Psoas muscle (tissue), 8 donors: Measurements from ENCODE around the gene UBP1. TPM values are rescaled to one million over a fixed set of nuclear protein-coding genes. Genes with fewer than 3 reads are reported as not detected.
A peak's percentile ranks its signal among the peaks of the same experiment; 100 is the strongest.

Experiments
- ATAC-seq, 4 donors: fragments of 200-7000 bp; cut with Tn5 transposase; one replicate each; pipeline ENCODE4 v1.9.1; 2020; ENCODE audit warnings: moderate library complexity in 3 of 4, mild to moderate bottlenecking in 2 of 4
- DNase-seq, 2 donors: peaks; one replicate each; pipeline ENCODE4 v3.0.0-alpha.2; 2020
- H3K27ac ChIP-seq: fragments of 200-600 bp; one replicate; pipeline ENCODE4 v1.8.0; 2022
- H3K27me3 ChIP-seq, 3 donors: fragments of 200-600 bp in 1 of 3; one replicate each; pipeline versions ENCODE4 v1.6.1 to v1.8.0; 2013 to 2022; ENCODE audit warnings: low read length in 2 of 3, mild to moderate bottlenecking in 2 of 3, moderate library complexity in 1 of 3; ENCODE audit not compliant: insufficient read depth in 3 of 3
- H3K36me3 ChIP-seq, 2 donors: fragments of 200-600 bp in 1 of 2; one replicate each; pipeline versions ENCODE4 v1.6.1 to v1.8.0; 2013 to 2022; ENCODE audit warnings: low read depth in 1 of 2, mild to moderate bottlenecking in 1 of 2, moderate library complexity in 1 of 2; ENCODE audit not compliant: insufficient read depth in 1 of 2
- H3K4me1 ChIP-seq: fragments of 200-600 bp; one replicate; pipeline ENCODE4 v1.8.0; 2022
- H3K4me3 ChIP-seq: fragments of 200-600 bp; one replicate; pipeline ENCODE4 v1.8.0; 2022; ENCODE audit warnings: mild to moderate bottlenecking
- H3K9me3 ChIP-seq: fragments of 200-600 bp; one replicate; pipeline ENCODE4 v1.8.0; 2022
- WGBS, 3 donors: extraction: QIAGEN DNeasy Blood & Tissue Kit; methylation state at CpG; one replicate each; pipeline versions ENCODE4 v1.1.6 to v1.1.7; 2013; 5-methylcytosine and 5-hydroxymethylcytosine counted together
- intact Hi-C, 2 donors: fragments of 100-400 bp; cut with DNase I; formaldehyde crosslinking; loops; one replicate each; pipeline versions ENCODE4 v1.11.0 to v1.14.2; 2022
- polyA plus RNA-seq, 3 donors: library from polyadenylated mRNA; stranded (reverse); fragments of 200-250 nt; gene quantifications; one replicate each; pipeline ENCODE4 v1.2.3, GENCODE V29; 2013
- total RNA-seq, 4 donors: library from RNA; stranded (reverse); fragmentation: NEBNext Ultra II Directional in 2 of 4; extraction: Animal tissue kit (Norgen Biotek cat#: 25700) in 2 of 4; gene quantifications; one replicate each; pipeline versions ENCODE4 v1.2.1 to v1.2.4, GENCODE V29; 2021 to 2023
- TF ChIP-seq, protein P1 (sequence below): fragments of 200-600 bp; IDR thresholded peaks from one replicate; pipeline ENCODE4 v1.8.0; 2022; ENCODE audit warnings: antibody characterized with exemption
- donor health status: healthy with polysubstance abuse.
- donor health status: DM: no; HTN: no; CAD: no; lungs with moderate emphysema.
- donor health status: Bipolar disorder and iron deficiency.
- donor health status: healthy.
- donor health status: DM: yes; HTN: yes; CAD: no.
- donor health status: DM: no; HTN: no; CAD: no.
- donor health status: DM: no; HTN: no; CAD: no.
- donor health status: DM: yes; HTN: yes; CAD: no.

Gene UBP1
- total and polyA plus RNA-seq, 7 donors, result 12.6 to 44.1 (median 24.8) TPM

DNA sequence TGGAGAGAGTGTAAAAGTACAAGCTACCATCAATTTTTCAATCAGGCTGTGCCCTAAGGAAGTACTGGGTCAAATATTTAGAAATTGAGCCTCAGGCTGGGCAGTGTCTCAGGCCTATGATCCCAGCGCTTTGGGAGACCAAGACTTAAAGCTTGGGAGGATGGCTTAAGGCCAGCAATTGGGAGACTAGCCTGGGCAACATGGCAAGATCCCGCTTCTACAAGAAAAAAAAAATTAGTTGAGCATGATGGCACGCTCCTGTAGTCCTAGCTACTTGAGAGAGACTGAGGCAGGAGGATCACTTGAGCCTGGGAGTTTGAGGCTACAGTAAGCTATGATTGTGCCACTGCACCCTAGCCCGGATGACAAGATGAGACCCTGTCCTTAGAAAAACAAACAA lies 2.0 kb upstream of the UBP1 start:
- DNase-seq, result no peak
- no peaks in the 10 kb centered on the region for H3K9me3 ChIP-seq
- peaks cover 24% of the 10 kb centered on the region for H3K4me1 ChIP-seq
- intact Hi-C loops, result loop anchor here in 1 of 2 donors (5.0 kb wide), 1 partner anchor 360 kb away; no protein-coding TSS in a partner anchor
- no peaks in the 10 kb centered on the region for H3K36me3 ChIP-seq
- no peak overlapping the region for H3K4me3 ChIP-seq
- 85 to 99% (median 86%) methylated on average over 4 of the region's 4 CpGs for WGBS, 3 donors
- H3K27ac ChIP-seq, result peak overlapping the region; percentile 92
- TF ChIP-seq, protein P1, sequence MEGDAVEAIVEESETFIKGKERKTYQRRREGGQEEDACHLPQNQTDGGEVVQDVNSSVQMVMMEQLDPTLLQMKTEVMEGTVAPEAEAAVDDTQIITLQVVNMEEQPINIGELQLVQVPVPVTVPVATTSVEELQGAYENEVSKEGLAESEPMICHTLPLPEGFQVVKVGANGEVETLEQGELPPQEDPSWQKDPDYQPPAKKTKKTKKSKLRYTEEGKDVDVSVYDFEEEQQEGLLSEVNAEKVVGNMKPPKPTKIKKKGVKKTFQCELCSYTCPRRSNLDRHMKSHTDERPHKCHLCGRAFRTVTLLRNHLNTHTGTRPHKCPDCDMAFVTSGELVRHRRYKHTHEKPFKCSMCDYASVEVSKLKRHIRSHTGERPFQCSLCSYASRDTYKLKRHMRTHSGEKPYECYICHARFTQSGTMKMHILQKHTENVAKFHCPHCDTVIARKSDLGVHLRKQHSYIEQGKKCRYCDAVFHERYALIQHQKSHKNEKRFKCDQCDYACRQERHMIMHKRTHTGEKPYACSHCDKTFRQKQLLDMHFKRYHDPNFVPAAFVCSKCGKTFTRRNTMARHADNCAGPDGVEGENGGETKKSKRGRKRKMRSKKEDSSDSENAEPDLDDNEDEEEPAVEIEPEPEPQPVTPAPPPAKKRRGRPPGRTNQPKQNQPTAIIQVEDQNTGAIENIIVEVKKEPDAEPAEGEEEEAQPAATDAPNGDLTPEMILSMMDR, result no peak
- ATAC-seq, result no peak
- no peaks in the 10 kb centered on the region for H3K27me3 ChIP-seq

DNA sequence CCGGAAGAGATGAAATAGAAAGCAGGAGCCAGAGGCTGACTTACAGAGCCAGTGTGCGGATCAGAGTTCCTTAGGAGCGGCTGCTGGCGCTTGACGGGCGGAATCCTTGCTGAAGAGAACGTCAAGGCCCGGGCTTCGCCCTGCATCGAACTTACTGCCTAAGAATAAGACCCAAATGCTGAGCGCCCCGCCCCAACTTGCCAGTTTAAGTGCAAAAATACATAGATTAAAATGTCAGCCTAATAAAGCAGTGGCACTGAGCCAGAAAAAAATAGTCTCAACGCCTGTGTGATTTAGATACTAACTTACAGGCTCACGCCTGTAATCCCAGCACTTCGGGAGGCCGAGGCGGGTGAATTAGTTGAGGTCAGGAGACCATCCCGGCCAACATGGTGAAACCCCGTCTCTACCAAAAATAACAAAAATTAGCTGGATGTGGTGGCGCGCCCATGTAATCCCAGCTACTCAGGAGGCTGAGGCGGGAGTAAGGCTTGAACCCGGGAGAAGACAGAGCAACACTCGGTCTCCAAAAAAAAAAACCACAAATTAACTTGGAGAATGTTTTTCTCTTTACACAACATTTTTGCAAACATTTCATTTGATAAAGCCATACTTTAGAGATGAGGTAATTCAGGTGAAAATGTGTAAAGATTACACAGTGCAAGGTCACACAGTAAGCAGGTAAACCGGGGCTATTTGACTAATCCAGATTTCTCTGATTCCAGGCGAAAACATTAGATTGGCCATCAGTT lies 1.2 kb upstream of the UBP1 start:
- TF ChIP-seq, protein P1, result no peak
- Histone ChIP-seq H3K36me3 (no peaks in the 10 kb centered on the region), H3K27ac (peak overlapping the region; percentile 92), H3K9me3 (no peaks in the 10 kb centered on the region), H3K27me3 (no peaks in the 10 kb centered on the region), H3K4me1 (peaks cover 32% of the 10 kb centered on the region), H3K4me3 (peak overlapping the region; percentile 90)
- intact Hi-C loops, result loop anchor here in 1 of 2 donors (5.0 kb wide), 1 partner anchor 361 kb away; no protein-coding TSS in a partner anchor
- 20 to 24% (median 23%) methylated on average over 26 of the region's 26 CpGs for WGBS, 3 donors
- ATAC-seq (peak in 1 of 4 donors; percentile 21), DNase-seq (no peak)

DNA sequence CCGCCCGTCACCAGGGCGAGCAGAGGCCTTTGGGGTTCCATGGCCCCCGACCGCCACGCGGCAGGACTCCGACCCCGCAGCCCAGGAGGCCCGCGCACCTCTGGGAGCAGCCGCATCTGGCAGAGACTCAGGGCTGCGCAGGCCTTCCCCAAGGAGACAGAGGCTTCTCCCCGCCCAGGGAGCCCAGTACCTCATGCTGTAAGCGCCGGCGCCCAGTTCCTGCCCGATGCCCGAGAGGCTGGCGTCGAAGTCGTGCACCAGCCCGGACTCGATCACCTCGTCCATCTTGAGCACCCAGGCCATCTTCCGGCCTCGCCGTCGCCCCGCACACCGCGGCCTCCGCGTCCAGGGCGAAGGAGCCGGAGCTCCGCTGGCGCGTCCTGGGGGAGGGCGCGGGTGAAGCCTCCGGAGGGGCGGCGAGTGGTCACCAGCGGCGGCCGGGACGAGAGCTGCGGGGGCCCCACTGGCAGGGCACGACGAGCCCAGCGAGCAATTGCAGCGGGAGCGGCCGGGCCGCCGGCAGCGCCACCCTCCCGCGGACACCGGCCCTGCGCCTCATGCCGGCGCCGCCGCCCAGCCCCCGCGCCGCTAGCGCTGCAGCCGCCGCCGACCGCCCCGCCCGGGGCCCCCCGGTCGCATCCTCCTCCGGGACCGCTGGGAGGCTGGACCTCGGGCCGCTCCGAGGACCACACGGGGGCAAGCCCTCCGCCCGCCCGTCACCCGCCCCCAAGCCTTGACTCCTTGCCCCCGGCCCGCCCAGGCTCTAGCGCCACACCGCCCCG lies 468 bp downstream of the UBP1 start:
- Histone ChIP-seq H3K36me3 (no peaks in the 10 kb centered on the region), H3K27ac (peak overlapping the region; percentile 92), H3K4me3 (peak overlapping the region; percentile 90), H3K4me1 (peaks cover 46% of the 10 kb centered on the region), H3K9me3 (no peaks in the 10 kb centered on the region), H3K27me3 (no peaks in the 10 kb centered on the region)
- 1% methylated on average over 47 to 92 of the region's 93 CpGs for WGBS, 3 donors
- TF ChIP-seq, protein P1, result peak; percentile 46
- DNase-seq (peak in 1 of 2 donors; percentile 60), ATAC-seq (peak; percentile 43 to 57 (median 52))
- intact Hi-C loops, result loop anchor here in 1 of 2 donors (5.0 to 10.0 kb wide), 2 partner anchors 325 to 363 kb away; partner anchors contain the start of gene CRTAP

DNA sequence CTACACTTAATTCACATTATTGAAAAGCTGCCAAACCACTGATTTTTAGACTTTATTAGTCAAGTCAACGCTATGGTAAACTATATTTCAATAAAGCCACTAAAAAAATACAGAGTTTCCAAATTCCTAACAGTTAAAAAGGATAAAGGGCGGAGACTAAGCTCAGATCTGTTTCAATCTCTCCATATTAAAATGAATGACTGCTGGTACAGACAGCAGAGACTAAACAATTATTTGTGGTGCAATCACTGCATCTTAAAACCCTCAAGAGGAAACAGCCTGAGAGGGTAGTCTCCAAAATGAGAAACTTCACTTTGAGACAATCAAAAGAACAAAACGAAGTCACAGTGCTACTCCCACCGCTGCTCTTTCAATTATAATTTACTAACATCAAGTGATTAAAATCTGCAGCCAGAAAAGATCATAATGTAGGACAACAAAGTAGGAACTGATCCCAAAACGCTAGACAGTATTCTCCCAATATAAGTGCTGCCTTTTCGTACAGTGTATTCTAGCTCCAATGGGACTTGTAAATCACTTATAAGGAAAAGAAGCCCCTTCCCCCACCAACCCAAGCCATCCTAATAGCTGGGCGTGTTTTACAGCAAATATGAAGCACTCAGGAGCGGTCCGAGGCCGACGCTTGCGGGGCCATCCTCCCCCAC lies 1.2 kb downstream of the UBP1 start:
- no peak for ATAC-seq

More for the DNA sequence above, 1.2 kb downstream of the UBP1 start:
- 2 to 4% (median 2%) methylated on average over 12 of the region's 12 CpGs for WGBS, 3 donors
- DNase-seq, result no peak
- intact Hi-C loops, result loop anchor here in 1 of 2 donors (10.0 kb wide), 1 partner anchor 324 kb away; the partner anchor contains the start of gene CRTAP
- Histone ChIP-seq H3K36me3 (no peaks in the 10 kb centered on the region), H3K9me3 (no peaks in the 10 kb centered on the region), H3K27me3 (no peaks in the 10 kb centered on the region), H3K4me3 (peak overlapping the region; percentile 90), H3K4me1 (peaks cover 46% of the 10 kb centered on the region), H3K27ac (peak overlapping the region; percentile 92)
- TF ChIP-seq, protein P1, result no peak
